ENCODE measurements around the gene NELL1. TPM values are rescaled to one million over a fixed set of nuclear protein-coding genes. Genes with fewer than 3 reads are reported as not detected.

Gene NELL1
- total and polyA plus RNA-seq, 2 donors (not counting 3 experiments of a cell fraction or from before 2014, with no cell fraction given) = not detected

GRCh38 chr11:20654038-20654437 is 15.3 kb upstream of the NELL1 start:
- POLR2A ChIA-PET = no interaction called here
- intact Hi-C loops (cut with micrococcal nuclease) = no loop called here

More at GRCh38 chr11:20654038-20654437, 15.3 kb upstream of the NELL1 start:
- Histone ChIP-seq H3K79me2 (ENCODE audit: control insufficient read depth, insufficient read depth, low read length) (no peaks in the 10 kb centered on the region), H3K36me3 (ENCODE audit: control insufficient read depth in 2 of 2, extremely low read depth in 1 of 2, insufficient read depth in 2 of 2, low read length in 2 of 2) (no peaks in the 10 kb centered on the region), H2AFZ (ENCODE audit: low read depth, low read length) (no peak overlapping the region), H3K4me3 (replicated peaks in 1 of 3; ENCODE audit: insufficient read depth in 1 of 3, low read depth in 1 of 3, low read length in 3 of 3) (no peak overlapping the region), H3K9ac (replicated peaks; ENCODE audit: extremely low read depth, insufficient read depth, low read length) (no peak overlapping the region), H3K4me1 (ENCODE audit: control insufficient read depth, extremely low read depth, insufficient read depth, low read length) (no peaks in the 10 kb centered on the region), H3K9me3 (replicated peaks; ENCODE audit: control insufficient read depth, insufficient read depth, low read length) (no peaks in the 10 kb centered on the region), H3K27me3 (ENCODE audit: control insufficient read depth in 2 of 2, insufficient read depth in 2 of 2, low read length in 2 of 2) (no peaks in the 10 kb centered on the region), H3K4me2 (ENCODE audit: insufficient read depth, low read length) (no peak overlapping the region), H3K9me1 (replicated peaks; ENCODE audit: control insufficient read depth, extremely low read depth, insufficient read depth, low read length) (no peaks in the 10 kb centered on the region), H3K27ac (ENCODE audit: insufficient read depth, low read depth, low read length) (no peak overlapping the region), H4K20me1 (replicated peaks; ENCODE audit: control insufficient read depth, extremely low read depth, insufficient read depth, low read length) (no peaks in the 10 kb centered on the region)
- CTCF ChIA-PET = no interaction called here
- BruUV-seq (replicated peaks) = no TSS peak
- DNase-seq (ENCODE audit: low read depth, low spot score) (no peak), FAIRE-seq (no peak)
- TF ChIP-seq POLR2AphosphoS5 (IDR thresholded peaks at IDR 0.05; ENCODE audit: insufficient read depth, low read depth, low read length) (no peak), MAX (IDR thresholded peaks at IDR 0.05; ENCODE audit: insufficient read depth, insufficient read length) (no peak), CTCF (IDR thresholded peaks at IDR 0.05; ENCODE audit: extremely low read depth in 1 of 2, insufficient read depth in 1 of 2, low read depth in 1 of 2, low read length in 2 of 2) (no peak), FOS (IDR thresholded peaks at IDR 0.05; ENCODE audit: borderline replicate concordance, insufficient read depth, low read length) (no peak), POLR2A (IDR thresholded peaks at IDR 0.05; ENCODE audit: low read depth, low read length) (no peak), EZH2 (IDR thresholded peaks at IDR 0.05; ENCODE audit: borderline replicate concordance, low read depth, low read length, severe bottlenecking) (no peak), JUN (IDR thresholded peaks at IDR 0.05; ENCODE audit: borderline replicate concordance, insufficient read depth, insufficient read length, low read depth) (no peak), GATA2 (IDR thresholded peaks at IDR 0.05; ENCODE audit: insufficient read depth, insufficient read length, low read depth, low read length) (no peak), MYC (IDR thresholded peaks at IDR 0.05; ENCODE audit: low read depth, low read length) (no peak)
- dilution Hi-C loops (cut with MboI; ENCODE audit: extremely low pct_ligation_motif_present, low sequenced_read_pairs) = no loop called here

Data from endothelial cell of umbilical vein (primary cell).